Fibroblast of skin of abdomen (primary cell): Measurements from ENCODE around the gene HIPK2.
"Not testable (repeated sequence)": the region's sequence is repeated elsewhere in the genome, so short reads cannot be mapped to it uniquely, and the experiment has no call there.

Source experiments
- DNase-seq: peaks from one replicate; pipeline ENCODE4 v3.0.0-alpha.2; 2013

HIPK2 gene

DNA sequence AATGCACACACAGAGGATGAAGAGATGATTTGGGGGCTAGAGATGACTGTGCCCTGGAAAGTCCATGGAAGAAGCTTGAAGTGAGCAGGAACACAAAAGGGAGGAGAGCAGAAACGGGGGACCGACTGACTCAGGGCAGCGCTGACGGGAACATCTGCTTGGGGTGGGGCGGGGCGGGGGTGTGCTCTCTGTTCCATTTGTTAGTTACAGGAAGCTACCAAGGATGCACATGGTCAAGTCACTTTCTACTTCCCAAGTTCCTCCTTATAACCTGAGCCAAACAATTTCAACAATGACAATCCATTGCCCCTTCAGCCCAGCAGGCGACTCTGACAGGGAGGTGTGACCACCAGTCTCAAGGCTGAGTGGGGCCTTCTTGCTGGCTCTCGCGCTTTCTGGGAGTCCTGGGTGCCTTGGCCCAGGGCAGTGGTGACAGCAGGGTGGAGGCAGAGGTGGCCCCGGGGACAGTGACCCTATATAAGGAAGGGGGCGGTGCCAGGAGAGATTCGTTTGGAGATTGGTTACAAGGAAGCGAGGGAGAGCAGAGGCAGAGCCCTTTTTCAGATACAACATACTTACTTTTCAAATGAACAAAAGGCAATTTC is 214.7 kb downstream of the HIPK2 start:
- no peak for DNase-seq

DNA sequence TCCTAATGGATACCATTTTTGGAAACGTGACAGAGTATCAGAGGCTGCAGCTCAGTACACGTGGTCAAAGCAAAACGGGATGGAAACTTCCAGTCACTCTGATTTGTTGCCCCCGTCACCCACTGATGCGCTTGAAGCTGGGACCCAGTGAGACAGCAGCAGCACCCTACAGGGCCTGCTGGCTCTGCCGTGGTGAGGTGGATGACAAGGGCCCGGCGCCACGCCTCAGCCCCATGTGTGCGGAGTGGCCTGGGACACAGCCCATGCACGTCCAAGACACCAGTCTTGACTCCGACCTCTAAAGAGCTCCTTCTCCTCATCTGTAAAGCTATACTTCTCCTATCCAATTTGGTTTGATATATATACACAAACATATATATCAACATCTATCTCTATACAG is 215.3 kb downstream of the HIPK2 start:
- DNase-seq = no peak

- DNase-seq = no peak
Observed at GRCh38 chr7:139560678-139561077, 217.1 kb downstream of the HIPK2 start.

GRCh38 chr7:139560199-139560598 is 217.6 kb downstream of the HIPK2 start:
- no peak for DNase-seq

DNA sequence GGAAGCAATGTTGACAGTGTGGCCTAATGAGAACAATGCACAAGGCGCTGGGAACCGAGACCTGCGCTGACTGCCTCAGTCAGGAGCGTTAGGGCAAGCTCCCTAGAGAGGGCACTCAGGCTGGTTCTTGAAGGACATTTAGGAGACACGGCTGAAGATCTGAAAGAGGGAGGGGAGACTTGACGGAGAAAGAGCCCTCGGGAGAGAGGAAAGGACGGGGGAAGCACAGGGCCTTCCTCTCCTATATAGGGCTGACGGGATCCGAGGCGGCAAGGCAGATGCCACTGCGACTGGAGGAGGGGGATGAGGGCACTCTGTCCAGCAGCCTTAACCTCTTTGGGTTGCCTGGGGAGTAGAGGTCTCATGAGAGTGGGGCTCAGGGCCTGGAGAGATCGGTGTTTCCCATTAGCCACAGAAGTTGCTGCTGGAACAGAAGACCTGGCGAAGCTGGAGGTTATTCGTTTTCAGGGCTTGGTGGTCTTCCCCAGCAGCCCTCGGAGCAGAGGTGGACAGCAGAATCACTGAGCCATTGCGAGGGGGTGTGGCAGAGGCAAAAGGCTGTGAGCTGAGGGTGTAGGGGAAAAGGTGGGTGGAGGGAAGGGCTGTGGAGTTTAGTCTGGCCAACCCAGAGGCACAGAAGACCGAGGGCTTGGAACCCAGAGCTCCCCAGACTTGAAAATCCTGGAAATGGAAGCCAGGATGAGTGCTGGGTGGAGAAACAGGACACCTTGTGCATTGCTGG is 218.3 kb downstream of the HIPK2 start:
- no peak for DNase-seq

- DNase-seq = no peak
Observed at GRCh38 chr7:139557857-139558581, 219.8 kb downstream of the HIPK2 start.

GRCh38 chr7:139553991-139554700 is 223.7 kb downstream of the HIPK2 start:
- DNase-seq = not testable (repeated sequence)

GRCh38 chr7:139548302-139549028 is 229.3 kb downstream of the HIPK2 start:
- DNase-seq = no peak

DNA sequence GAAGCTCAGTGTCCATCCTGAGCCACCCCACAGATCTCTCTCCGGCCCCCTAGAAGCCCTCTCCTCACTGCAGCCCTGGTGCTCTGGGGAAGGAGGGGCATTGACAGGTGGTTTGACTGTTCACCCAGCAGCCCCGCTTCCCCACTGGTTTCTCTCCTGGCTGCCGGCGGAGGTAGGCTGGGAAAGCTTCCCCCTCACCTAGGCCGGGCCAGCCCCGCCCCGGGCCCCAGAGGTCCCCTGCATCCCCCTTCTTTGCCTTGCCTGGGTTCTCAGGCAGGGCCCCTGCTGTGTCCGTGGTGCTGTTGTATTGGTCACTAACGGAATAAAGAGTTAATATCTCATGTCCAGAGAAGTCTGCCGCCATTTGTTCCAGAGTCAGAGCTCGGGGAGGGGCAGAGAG is 233.2 kb downstream of the HIPK2 start:
- no peak for DNase-seq

- DNase-seq = no peak
Observed at GRCh38 chr7:139543801-139544603, 233.8 kb downstream of the HIPK2 start.

- DNase-seq = no peak
Observed at GRCh38 chr7:139542308-139543151, 235.3 kb downstream of the HIPK2 start.

- no peak for DNase-seq
Observed at GRCh38 chr7:139541600-139542307, 236.0 kb downstream of the HIPK2 start.

GRCh38 chr7:139540203-139540602 is 237.6 kb downstream of the HIPK2 start:
- DNase-seq = no peak

DNA sequence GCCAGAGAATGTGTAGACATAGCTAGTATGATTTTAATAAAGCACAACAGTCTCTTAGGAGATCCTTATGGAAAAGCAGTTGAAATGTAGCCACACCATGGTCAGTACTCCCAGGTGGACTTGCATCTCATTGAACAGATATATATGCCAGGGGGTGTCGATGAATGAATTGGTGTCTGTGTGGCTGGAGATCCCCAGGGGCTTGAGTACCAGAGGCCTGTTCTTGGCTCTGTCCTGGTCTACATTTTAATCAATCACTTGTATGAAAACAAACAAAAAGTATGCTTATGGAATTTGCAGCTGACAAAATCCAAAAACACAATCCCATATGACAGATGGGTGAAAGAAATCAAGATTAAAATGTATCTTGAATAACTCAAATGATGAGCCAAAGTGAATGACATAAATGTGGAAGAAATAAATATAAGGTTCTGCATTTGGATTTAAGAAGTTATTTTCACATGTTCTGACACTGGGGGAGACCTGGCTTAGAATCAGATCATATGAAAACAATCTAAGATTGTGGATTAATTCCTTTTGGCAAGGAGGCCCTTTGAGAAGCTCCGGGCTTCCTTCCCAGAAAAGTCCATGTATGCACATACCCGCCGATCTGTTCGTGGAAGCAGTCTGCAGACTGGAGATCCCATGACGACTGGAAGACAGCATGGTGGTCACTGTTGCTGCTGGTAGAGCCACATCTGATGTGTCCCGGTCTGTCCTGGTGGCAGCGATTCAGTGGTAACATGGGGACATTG is 238.7 kb downstream of the HIPK2 start:
- peak; percentile 4 for DNase-seq

- DNase-seq = no peak
Observed at GRCh38 chr7:139536152-139536551, 241.6 kb downstream of the HIPK2 start.

- no peak for DNase-seq
Observed at GRCh38 chr7:139534966-139535651, 242.7 kb downstream of the HIPK2 start.

DNA sequence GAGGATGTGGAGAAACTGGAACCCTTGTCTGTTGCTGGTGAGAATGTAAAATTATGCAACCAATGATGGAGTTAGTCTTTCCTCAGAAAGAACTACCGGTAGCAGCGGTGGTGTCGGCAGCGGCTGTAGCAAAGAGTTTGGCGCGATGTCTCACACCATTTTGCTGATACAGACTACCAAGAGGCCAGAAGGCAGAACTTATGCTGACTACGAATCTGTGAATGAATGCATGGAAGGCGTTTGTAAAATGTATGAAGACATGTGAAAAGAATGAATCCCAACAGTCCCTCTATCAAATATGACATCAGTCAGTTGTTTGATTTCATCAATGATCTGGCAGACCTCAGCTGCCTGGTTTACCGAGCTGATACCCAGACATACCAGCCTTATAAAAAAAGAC is 243.7 kb downstream of the HIPK2 start:
- DNase-seq = no peak

DNA sequence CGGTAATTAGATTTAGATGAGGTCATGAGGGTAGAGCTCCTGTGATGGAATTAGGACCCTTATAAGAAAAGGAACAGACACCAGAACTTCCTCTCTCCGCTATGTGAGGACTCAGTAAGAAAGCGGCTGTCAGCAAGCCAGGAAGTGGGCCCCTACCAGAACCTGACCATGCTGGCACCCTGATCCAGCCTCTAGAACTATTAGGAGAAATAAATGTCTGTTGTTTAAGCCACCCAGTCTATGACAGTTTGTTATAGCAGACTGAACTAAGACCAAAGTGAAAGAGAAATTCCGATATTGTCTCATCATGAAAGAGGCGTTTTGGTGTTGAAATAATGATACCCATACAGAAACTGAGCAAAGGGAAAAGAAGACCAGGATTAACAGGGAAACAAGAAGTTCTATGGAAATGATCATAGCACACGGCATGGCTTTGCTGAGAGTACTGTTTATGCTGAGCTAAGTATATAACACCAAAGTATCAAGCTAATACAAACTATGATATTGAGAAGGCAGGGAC is 245.1 kb downstream of the HIPK2 start:
- DNase-seq = no peak
